CD8-positive, alpha-beta memory T cell (primary cell): ENCODE data around the gene ARHGAP8. TPM values are rescaled to one million over a fixed set of nuclear protein-coding genes. Genes with fewer than 3 reads are reported as not detected.

Source experiments
- CTCF ChIA-PET: fragments of 350-600 bp; sonication (Branson Sonifier 250); formaldehyde crosslinking; loops from one replicate; lab custom pipeline; 2021; ENCODE audit warnings: antibody characterized with exemption; lab: Charles Lee
- POLR2A ChIA-PET: fragments of 350-600 bp; sonication (Branson Sonifier 250); formaldehyde crosslinking; loops from one replicate; lab custom pipeline; 2021; ENCODE audit warnings: antibody characterized with exemption; lab: Charles Lee
- DNase-seq, 5 donors: peaks; one replicate each; pipeline versions ENCODE4 v3.0.0 to v3.0.0-alpha.2; 2020 to 2022; ENCODE audit warnings: mixed read lengths in 1 of 5
- H3K27ac ChIP-seq: one replicate; pipeline ENCODE4 v1.7.0; 2013; ENCODE audit warnings: low read depth, mild to moderate bottlenecking, low read length, moderate library complexity
- H3K27me3 ChIP-seq: 2 replicates; pipeline ENCODE4 v1.7.0; 2013; ENCODE audit warnings: low read length, mild to moderate bottlenecking; ENCODE audit not compliant: insufficient read depth, poor library complexity, severe bottlenecking
- H3K36me3 ChIP-seq: 2 replicates; pipeline ENCODE4 v1.7.0; 2013; ENCODE audit warnings: mild to moderate bottlenecking, low read length, moderate library complexity; ENCODE audit not compliant: insufficient read depth
- H3K4me1 ChIP-seq: 2 replicates; pipeline ENCODE4 v1.7.0; 2013; ENCODE audit warnings: mild to moderate bottlenecking, low read length, moderate library complexity; ENCODE audit not compliant: insufficient read depth
- H3K4me3 ChIP-seq: 2 replicates; pipeline ENCODE4 v1.7.0; 2013; ENCODE audit warnings: mild to moderate bottlenecking, low read length
- H3K9me3 ChIP-seq: 2 replicates; pipeline ENCODE4 v1.7.0; 2013; ENCODE audit warnings: mild to moderate bottlenecking, low read length
- H3K27ac Mint-ChIP-seq, 8 donors: one replicate each; pipeline ENCODE4 v1.8.0; 2020 to 2021; ENCODE audit warnings: mixed read lengths in 8 of 8, mild to moderate bottlenecking in 6 of 8, inconsistent platforms in 3 of 8, moderate library complexity in 3 of 8
- H3K27me3 Mint-ChIP-seq, 2 donors: one replicate each; pipeline ENCODE4 v1.8.0; 2020 to 2021; ENCODE audit warnings: mixed read lengths in 2 of 2, mild to moderate bottlenecking in 1 of 2, moderate library complexity in 1 of 2
- H3K36me3 Mint-ChIP-seq, 3 donors: one replicate each; pipeline ENCODE4 v1.8.0; 2020 to 2021; ENCODE audit warnings: mixed read lengths in 3 of 3, inconsistent platforms in 1 of 3, mild to moderate bottlenecking in 1 of 3
- H3K4me1 Mint-ChIP-seq, 3 donors: one replicate each; pipeline ENCODE4 v1.8.0; 2020 to 2021; ENCODE audit warnings: mixed read lengths in 3 of 3, inconsistent platforms in 1 of 3, mild to moderate bottlenecking in 1 of 3
- H3K4me3 Mint-ChIP-seq, 7 donors: one replicate each; pipeline ENCODE4 v1.8.0; 2020 to 2021; ENCODE audit warnings: mixed read lengths in 7 of 7, mild to moderate bottlenecking in 6 of 7, moderate library complexity in 4 of 7, inconsistent platforms in 2 of 7
- H3K9me3 Mint-ChIP-seq, 5 donors: one replicate each; pipeline ENCODE4 v1.8.0; 2020 to 2022; ENCODE audit warnings: mixed read lengths in 5 of 5, mild to moderate bottlenecking in 3 of 5, moderate library complexity in 2 of 5, inconsistent platforms in 1 of 5
- polyA plus RNA-seq: library from polyadenylated mRNA; unstranded; fragments of 300-500 nt; fragmentation: Illumina TruSeq; gene quantifications from one replicate; pipeline ENCODE4 v1.2.3, GENCODE V29; 2021
- total RNA-seq, 2 experiments: library from RNA; stranded (reverse); gene quantifications; one replicate each; pipeline ENCODE4 v1.2.3, GENCODE V29; 2021

ARHGAP8 gene
- total and polyA plus RNA-seq, 3 experiments from 2014 or later: 0.42 to 0.49 TPM; not detected in 1

DNA sequence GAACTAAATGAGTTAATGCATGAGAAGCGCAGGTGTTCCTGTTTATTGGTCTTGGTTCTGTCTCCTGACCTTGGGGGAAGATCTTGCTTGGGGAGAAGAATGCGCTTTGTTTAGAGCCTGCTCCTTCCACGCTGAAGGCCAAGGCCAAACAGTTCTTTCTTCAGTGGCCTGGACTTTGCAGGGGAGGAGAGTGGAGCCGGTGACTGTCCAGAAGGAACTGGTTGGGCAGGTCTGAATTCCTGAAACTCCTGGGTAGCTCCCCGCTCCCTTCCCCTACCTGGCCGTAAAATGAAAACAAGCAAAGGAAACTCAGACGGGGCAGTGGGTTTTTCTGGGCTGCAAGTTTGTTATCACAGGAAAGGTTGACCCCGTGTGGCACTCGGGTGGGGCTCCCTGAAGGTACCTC is 3.6 kb downstream of the ARHGAP8 start:
- Histone ChIP-seq H3K4me1 (peaks cover 4% of the 10 kb centered on the region), H3K36me3 (no peaks in the 10 kb centered on the region), H3K27ac (no peak overlapping the region), H3K9me3 (no peaks in the 10 kb centered on the region), H3K27me3 (peaks cover 12% of the 10 kb centered on the region), H3K4me3 (no peak overlapping the region)
- Mint-ChIP-seq H3K4me3 (no peak overlapping the region), H3K27ac (no peak overlapping the region), H3K9me3 (no peaks in the 10 kb centered on the region), H3K27me3 (peaks cover 39 to 49% of the 10 kb centered on the region in 2 donors), H3K36me3 (no peaks in the 10 kb centered on the region), H3K4me1 (peaks cover 0 to 7% (median 2%) of the 10 kb centered on the region in 3 donors)
- ChIA-PET POLR2A (no interaction called here), CTCF (no interaction called here)
- DNase-seq: no peak

DNA sequence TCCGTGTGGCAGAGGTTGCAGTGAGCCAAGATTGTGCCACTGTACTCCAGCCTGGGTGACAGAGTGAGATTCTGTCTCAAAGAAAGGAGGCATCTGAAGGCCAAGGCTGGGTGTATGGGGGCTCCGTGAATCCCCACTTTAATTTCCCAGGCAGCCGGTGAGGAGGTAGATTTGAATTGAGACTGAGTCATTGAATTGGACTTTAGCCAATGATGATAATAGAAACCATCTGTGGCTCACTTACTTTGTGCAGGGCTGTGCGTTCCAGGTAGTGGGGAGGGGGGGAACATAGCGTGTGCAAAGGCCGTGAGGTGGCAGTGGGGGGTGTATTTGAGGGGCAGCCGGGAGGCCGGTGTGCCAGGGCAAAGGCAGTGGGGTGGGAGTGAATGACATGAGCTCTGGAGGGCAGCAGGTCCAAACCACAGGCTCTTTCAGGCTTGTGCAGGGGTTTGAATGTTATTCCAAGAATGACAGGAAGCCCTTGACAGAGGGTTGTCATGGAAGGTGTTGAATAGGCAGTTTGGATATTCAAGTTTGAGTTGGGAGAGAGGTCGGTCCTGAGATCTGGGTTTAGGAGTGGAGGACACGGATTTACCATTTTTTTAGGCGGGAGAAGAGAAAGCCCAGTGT is 6.1 kb downstream of the ARHGAP8 start:
- Mint-ChIP-seq H3K36me3 (peaks cover 0 to 6% (median 0%) of the 10 kb centered on the region in 3 donors), H3K27ac (peak overlapping the region in 1 of 8 donors; percentile 5), H3K4me3 (peak overlapping the region in 1 of 7 donors; percentile 66), H3K9me3 (peaks cover 0 to 6% (median 2%) of the 10 kb centered on the region in 5 donors), H3K4me1 (no peaks in the 10 kb centered on the region), H3K27me3 (peaks cover 31 to 49% of the 10 kb centered on the region in 2 donors)
- ChIA-PET CTCF (no interaction called here), POLR2A (no interaction called here)
- Histone ChIP-seq H3K36me3 (no peaks in the 10 kb centered on the region), H3K9me3 (no peaks in the 10 kb centered on the region), H3K27me3 (peaks cover 5% of the 10 kb centered on the region), H3K27ac (no peak overlapping the region), H3K4me3 (no peak overlapping the region), H3K4me1 (no peaks in the 10 kb centered on the region)
- no peak for DNase-seq

DNA sequence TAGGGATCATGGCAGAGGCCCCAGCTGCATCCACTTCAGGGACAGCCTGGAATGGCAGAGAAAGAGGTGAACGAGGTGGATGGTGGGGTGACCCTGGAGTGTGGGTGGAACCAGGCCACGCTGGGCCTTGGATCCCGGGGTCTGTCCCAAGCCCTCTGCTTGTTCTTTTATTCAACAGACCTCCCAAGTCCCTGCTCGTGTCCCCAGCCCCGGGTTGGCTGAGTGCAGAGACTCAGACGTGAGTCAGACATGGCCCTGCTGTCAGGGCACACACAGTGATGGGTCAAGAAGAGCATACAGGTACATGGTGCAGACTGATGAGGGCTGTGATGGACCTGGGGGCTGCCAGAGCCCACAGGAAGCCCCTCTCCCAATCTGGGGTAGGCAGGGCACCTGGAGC is 6.6 kb downstream of the ARHGAP8 start:
- H3K27ac Mint-ChIP-seq: no peak overlapping the region
- Histone ChIP-seq H3K9me3 (no peaks in the 10 kb centered on the region), H3K36me3 (no peaks in the 10 kb centered on the region), H3K4me1 (no peaks in the 10 kb centered on the region), H3K27me3 (no peaks in the 10 kb centered on the region), H3K27ac (no peak overlapping the region), H3K4me3 (no peak overlapping the region)
- H3K36me3 Mint-ChIP-seq: peaks cover 0 to 6% (median 0%) of the 10 kb centered on the region in 3 donors
- H3K27me3 Mint-ChIP-seq: peaks cover 27 to 44% of the 10 kb centered on the region in 2 donors
- ChIA-PET POLR2A (no interaction called here), CTCF (no interaction called here)
- peaks cover 0 to 6% (median 2%) of the 10 kb centered on the region in 5 donors for H3K9me3 Mint-ChIP-seq
- no peaks in the 10 kb centered on the region for H3K4me1 Mint-ChIP-seq
- no peak for DNase-seq
- no peak overlapping the region for H3K4me3 Mint-ChIP-seq

DNA sequence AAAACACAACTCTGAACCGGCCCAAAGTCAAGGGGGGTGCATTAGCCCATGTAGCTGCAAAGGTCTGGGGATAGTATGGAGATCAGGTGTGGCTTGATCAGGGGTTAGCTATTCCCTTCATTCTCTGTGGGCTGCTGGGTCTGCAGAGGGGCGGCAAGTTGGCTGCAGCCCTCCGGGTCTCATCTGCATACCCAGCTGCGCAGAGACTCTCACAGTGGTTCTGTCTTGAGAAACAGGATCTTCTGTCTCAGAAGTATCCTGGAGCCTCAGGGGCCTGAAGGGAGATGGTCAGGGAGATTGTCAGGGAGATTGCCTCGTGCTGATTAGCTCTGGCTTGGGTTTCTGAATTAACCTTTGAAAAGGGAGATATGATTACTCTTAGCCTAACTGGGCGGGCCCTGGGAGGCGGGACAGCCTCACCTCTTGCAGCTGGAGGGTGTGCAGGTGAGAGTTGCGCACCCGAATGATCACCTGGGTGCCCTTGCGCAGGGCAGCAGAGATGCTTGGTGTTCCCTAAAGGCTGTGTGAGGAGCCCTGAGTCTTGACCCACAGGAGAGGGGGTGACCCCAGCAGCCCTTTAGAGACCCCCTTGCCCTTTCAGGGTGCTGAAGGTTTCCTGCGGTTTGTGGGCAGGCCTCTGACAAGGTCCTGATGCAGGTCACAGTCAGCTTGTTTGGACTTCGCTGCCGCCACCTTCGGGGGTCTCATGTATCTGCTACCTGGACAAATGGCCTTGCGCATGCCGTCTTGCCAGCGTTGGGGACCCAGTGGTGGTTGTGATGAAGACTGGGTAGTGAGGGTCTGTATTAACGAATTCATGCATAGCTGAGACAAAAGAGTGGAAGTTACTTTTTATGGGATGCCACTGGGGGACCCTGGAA is 7.3 kb downstream of the ARHGAP8 start:
- H3K27ac Mint-ChIP-seq: peak overlapping the region in 1 of 8 donors; percentile 43
- H3K9me3 ChIP-seq: no peaks in the 10 kb centered on the region
- CTCF ChIA-PET: no interaction called here
- no peaks in the 10 kb centered on the region for H3K36me3 ChIP-seq
- H3K27me3 Mint-ChIP-seq: peaks cover 23 to 37% of the 10 kb centered on the region in 2 donors
- H3K9me3 Mint-ChIP-seq: peaks cover 0 to 6% (median 2%) of the 10 kb centered on the region in 5 donors
- H3K4me3 ChIP-seq: no peak overlapping the region
- POLR2A ChIA-PET: no interaction called here
- DNase-seq: no peak
- H3K4me1 ChIP-seq: no peaks in the 10 kb centered on the region
- H3K36me3 Mint-ChIP-seq: peaks cover 0 to 6% (median 0%) of the 10 kb centered on the region in 3 donors
- H3K4me3 Mint-ChIP-seq: no peak overlapping the region
- H3K4me1 Mint-ChIP-seq: peaks cover 0 to under 1% (median 0%) of the 10 kb centered on the region in 3 donors
- no peaks in the 10 kb centered on the region for H3K27me3 ChIP-seq
- no peak overlapping the region for H3K27ac ChIP-seq

DNA sequence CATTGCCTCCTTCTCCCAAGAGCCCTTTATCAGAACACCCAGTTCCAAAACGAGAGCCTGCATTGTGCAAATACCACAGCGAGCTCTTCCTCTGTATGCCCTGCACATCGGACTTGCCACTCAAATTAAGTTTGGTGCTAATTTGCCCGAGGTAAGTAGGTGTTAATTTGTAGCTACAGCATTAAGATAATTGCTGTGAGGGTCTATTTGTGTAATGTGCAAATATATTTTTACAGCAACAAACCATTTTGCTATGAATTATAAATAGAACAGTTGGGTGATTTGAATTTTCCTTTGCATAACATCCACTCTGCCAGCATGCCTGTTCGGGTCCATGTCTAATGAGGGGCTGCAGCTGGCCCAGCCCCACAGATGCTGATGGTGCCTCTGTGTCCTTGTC is 8.1 kb downstream of the ARHGAP8 start:
- Mint-ChIP-seq H3K27ac (no peak overlapping the region), H3K4me3 (no peak overlapping the region), H3K4me1 (peaks cover 0 to 2% (median 0%) of the 10 kb centered on the region in 3 donors), H3K9me3 (peaks cover 0 to 6% (median 2%) of the 10 kb centered on the region in 5 donors), H3K36me3 (peaks cover 0 to 6% (median 0%) of the 10 kb centered on the region in 3 donors), H3K27me3 (peaks cover 23 to 29% of the 10 kb centered on the region in 2 donors)
- H3K4me1 ChIP-seq: no peaks in the 10 kb centered on the region
- no peak overlapping the region for H3K27ac ChIP-seq
- H3K27me3 ChIP-seq: no peaks in the 10 kb centered on the region
- H3K36me3 ChIP-seq: no peaks in the 10 kb centered on the region
- no peak overlapping the region for H3K4me3 ChIP-seq
- ChIA-PET POLR2A (interaction anchor here (0.7 kb wide), 1 partner anchor 51 kb away, joined by 3 read pairs; no protein-coding TSS in a partner anchor), CTCF (no interaction called here)
- DNase-seq: no peak
- no peaks in the 10 kb centered on the region for H3K9me3 ChIP-seq

DNA sequence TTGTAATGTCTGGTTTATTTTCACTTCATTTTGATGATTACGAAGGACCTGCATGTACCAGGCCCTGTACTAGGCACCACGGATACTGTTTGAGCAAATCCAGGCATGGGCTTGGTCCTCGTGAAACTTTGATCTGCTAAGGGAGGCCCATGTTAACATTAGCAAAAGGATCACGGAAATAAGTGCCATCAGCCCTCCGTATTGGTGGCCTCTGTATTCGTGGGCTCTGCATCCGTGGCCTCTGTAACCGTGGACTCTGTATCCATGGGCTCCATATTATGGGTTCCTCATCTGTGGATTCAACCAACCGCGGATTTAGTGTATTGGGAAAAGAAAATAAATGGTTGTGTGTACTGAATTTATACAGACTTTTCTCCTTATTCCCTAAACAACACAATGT is 8.7 kb downstream of the ARHGAP8 start:
- no peaks in the 10 kb centered on the region for H3K4me1 ChIP-seq
- no peak overlapping the region for H3K4me3 ChIP-seq
- H3K9me3 ChIP-seq: no peaks in the 10 kb centered on the region
- H3K4me3 Mint-ChIP-seq: no peak overlapping the region
- no peak overlapping the region for H3K27ac ChIP-seq
- no peak overlapping the region for H3K27ac Mint-ChIP-seq
- H3K27me3 ChIP-seq: no peaks in the 10 kb centered on the region
- no peaks in the 10 kb centered on the region for H3K36me3 ChIP-seq
- DNase-seq: no peak
- H3K27me3 Mint-ChIP-seq: peaks cover 23 to 24% of the 10 kb centered on the region in 2 donors
- ChIA-PET POLR2A (interaction anchor here (0.7 kb wide), 1 partner anchor 52 kb away, joined by 3 read pairs; no protein-coding TSS in a partner anchor), CTCF (no interaction called here)
- H3K36me3 Mint-ChIP-seq: peaks cover 0 to 6% (median 0%) of the 10 kb centered on the region in 3 donors
- peaks cover 0 to 2% (median 0%) of the 10 kb centered on the region in 3 donors for H3K4me1 Mint-ChIP-seq
- peaks cover 0 to 6% (median 2%) of the 10 kb centered on the region in 5 donors for H3K9me3 Mint-ChIP-seq

DNA sequence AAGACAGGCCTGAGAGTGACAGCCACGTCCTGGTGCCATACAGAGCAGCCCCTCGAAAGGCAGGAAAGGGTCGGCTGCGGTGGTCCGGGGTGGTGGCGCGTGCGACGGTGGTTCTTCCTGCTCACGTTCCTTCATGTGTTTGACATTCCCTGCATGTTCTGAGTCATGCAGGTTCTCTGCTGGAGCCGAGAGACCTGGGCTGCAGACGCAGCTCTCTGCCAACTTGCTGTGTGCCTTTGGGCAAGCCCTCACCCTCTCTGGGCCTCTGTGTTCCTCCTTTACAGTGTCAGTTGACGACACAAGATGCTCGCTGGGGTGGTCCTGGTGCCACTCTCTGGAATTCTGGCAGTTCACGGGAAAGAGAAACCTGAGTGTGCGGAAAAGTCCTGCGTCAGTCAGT is 12.0 kb downstream of the ARHGAP8 start:
- H3K27ac Mint-ChIP-seq: no peak overlapping the region
- H3K27ac ChIP-seq: no peak overlapping the region
- H3K9me3 Mint-ChIP-seq: peaks cover 0 to 6% (median 2%) of the 10 kb centered on the region in 5 donors
- H3K4me3 ChIP-seq: no peak overlapping the region
- no peak overlapping the region for H3K4me3 Mint-ChIP-seq
- H3K36me3 Mint-ChIP-seq: peaks cover 0 to 6% (median 0%) of the 10 kb centered on the region in 3 donors
- ChIA-PET CTCF (no interaction called here), POLR2A (no interaction called here)
- no peak for DNase-seq
- peaks cover 0 to 2% (median 0%) of the 10 kb centered on the region in 3 donors for H3K4me1 Mint-ChIP-seq
- H3K27me3 ChIP-seq: no peaks in the 10 kb centered on the region
- no peaks in the 10 kb centered on the region for H3K36me3 ChIP-seq
- H3K27me3 Mint-ChIP-seq: peaks cover 16% of the 10 kb centered on the region in 2 donors
- H3K4me1 ChIP-seq: no peaks in the 10 kb centered on the region
- no peaks in the 10 kb centered on the region for H3K9me3 ChIP-seq

DNA sequence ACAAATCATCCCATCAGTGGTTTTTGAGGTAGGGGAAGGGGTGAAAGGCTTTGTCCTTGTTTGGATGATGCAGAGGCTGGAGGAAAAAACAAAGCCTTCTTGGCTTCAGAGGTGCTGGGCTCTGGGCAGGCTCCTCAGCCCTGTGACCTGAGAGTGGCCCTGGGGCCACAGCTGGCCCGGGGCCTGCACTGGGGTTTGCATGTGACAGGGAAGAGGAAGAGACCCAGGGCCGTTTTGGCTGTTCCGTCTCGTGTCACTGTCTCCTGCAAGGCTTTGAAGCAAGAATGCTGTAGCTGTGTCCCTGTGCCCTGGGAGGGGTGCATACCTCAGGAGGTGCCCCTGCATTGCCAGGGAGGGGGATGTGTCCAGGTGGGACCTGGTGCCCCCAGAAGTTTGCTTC is 12.6 kb downstream of the ARHGAP8 start:
- POLR2A ChIA-PET: no interaction called here
- peak overlapping the region in 1 of 8 donors; percentile 89 for H3K27ac Mint-ChIP-seq
- Histone ChIP-seq H3K4me1 (no peaks in the 10 kb centered on the region), H3K4me3 (no peak overlapping the region), H3K27me3 (no peaks in the 10 kb centered on the region), H3K36me3 (no peaks in the 10 kb centered on the region), H3K9me3 (no peaks in the 10 kb centered on the region), H3K27ac (no peak overlapping the region)
- H3K9me3 Mint-ChIP-seq: peaks cover 0 to 6% (median 2%) of the 10 kb centered on the region in 5 donors
- CTCF ChIA-PET: no interaction called here
- peaks cover 0 to 2% (median 0%) of the 10 kb centered on the region in 3 donors for H3K4me1 Mint-ChIP-seq
- DNase-seq: no peak
- H3K36me3 Mint-ChIP-seq: peaks cover 0 to 6% (median 0%) of the 10 kb centered on the region in 3 donors
- peaks cover 13 to 16% of the 10 kb centered on the region in 2 donors for H3K27me3 Mint-ChIP-seq
- H3K4me3 Mint-ChIP-seq: no peak overlapping the region
